HCT116 (cell line): Measurements from ENCODE around the gene TNFSF9. TPM values are rescaled to one million over a fixed set of nuclear protein-coding genes. Genes with fewer than 3 reads are reported as not detected.

ENCODE experiments used
- ATAC-seq: fragments of 200-7000 bp; cut with Tn5 transposase; 2 replicates; pipeline ENCODE4 v1.9.1; 2020; ENCODE audit warnings: mild to moderate bottlenecking, moderate library complexity
- BruUV-seq: library from RNA; stranded (reverse); fragments of 400-500 nt; replicated peaks from 2 replicates; lab custom pipeline; 2021; lab: Mats Ljungman, UMichigan
- CTCF ChIA-PET: fragments of 300-600 bp; sonication (Branson Sonifier 250); formaldehyde crosslinking; loops from one replicate; lab custom pipeline; 2021; ENCODE audit warnings: antibody characterized with exemption; lab: Charles Lee
- POLR2A ChIA-PET: fragments of 300-600, 350-600 bp; sonication (Branson Sonifier 250); formaldehyde crosslinking; loops from one replicate; lab custom pipeline; 2021; ENCODE audit warnings: antibody characterized with exemption; lab: Charles Lee
- RAD21 ChIA-PET, 2 experiments: fragments of 300-600 bp; sonication (Branson Sonifier 250); formaldehyde crosslinking; loops; one replicate each; lab custom pipeline; 2023; ENCODE audit warnings: low total read pairs in 2 of 2; ENCODE audit not compliant: uncharacterized antibody in 2 of 2, unreplicated experiment in 2 of 2, low non-redundant PET in 1 of 2; lab: Charles Lee
- DNase-seq: peaks from one replicate; pipeline ENCODE4 v3.0.0-alpha.2; 2010; ENCODE audit warnings: low read depth, low spot score
- H2AFZ ChIP-seq: fragments of 200-600 bp; shearing (Covaris generic), sonication (generic); 2 replicates; pipeline ENCODE4 v1.6.1; 2017; ENCODE audit warnings: low read depth, mixed run types, mixed read lengths, antibody characterized with exemption, low read length; ENCODE audit not compliant: poor library complexity, severe bottlenecking
- H3K27ac ChIP-seq: 2 replicates; pipeline ENCODE4 v1.5.1; 2012; ENCODE audit warnings: low read depth, low read length
- H3K27me3 ChIP-seq: fragments of 200-600 bp; sonication (generic); 2 replicates; pipeline ENCODE4 v1.6.1; 2016; ENCODE audit warnings: mixed run types, low read length, mixed read lengths; ENCODE audit not compliant: insufficient read depth
- H3K36me3 ChIP-seq, 2 experiments: fragments of 200-500 bp in 1 of 2; fragments of 200-600 bp in 1 of 2; sonication (Bioruptor generic) in 1 of 2; sonication (generic) in 1 of 2; 2 replicates each; pipeline versions ENCODE4 v1.5.1 to v1.6.1; 2014 to 2016; ENCODE audit warnings: low read length in 2 of 2, inconsistent platforms in 1 of 2, mixed read lengths in 1 of 2, mixed run types in 1 of 2; ENCODE audit not compliant: insufficient read depth in 2 of 2, control insufficient read depth in 1 of 2
- H3K4me1 ChIP-seq, 2 experiments: fragments of 200-600 bp in 1 of 2; sonication (generic) in 1 of 2; 2 replicates each; pipeline versions ENCODE4 v1.5.1 to v1.6.1; 2012 to 2017; ENCODE audit warnings: low read length in 2 of 2, inconsistent platforms in 1 of 2, mild to moderate bottlenecking in 1 of 2, mixed read lengths in 1 of 2, mixed run types in 1 of 2, moderate library complexity in 1 of 2; ENCODE audit not compliant: insufficient read depth in 2 of 2, control insufficient read depth in 1 of 2
- H3K4me2 ChIP-seq: fragments of 200-600 bp; sonication (generic); 2 replicates; pipeline ENCODE4 v1.6.1; 2017; ENCODE audit warnings: mixed run types, low read length, mixed read lengths
- H3K4me3 ChIP-seq, 2 experiments: fragments of 200-600 bp in 1 of 2; sonication (generic) in 1 of 2; replicated peaks in 1 of 2; 2 replicates each; pipeline ENCODE4 v1.5.1; 2011 to 2016; ENCODE audit warnings: low read length in 2 of 2, control low read depth in 1 of 2, low read depth in 1 of 2, mild to moderate bottlenecking in 1 of 2, mixed read lengths in 1 of 2, mixed run types in 1 of 2
- H3K79me2 ChIP-seq: fragments of 200-600 bp; sonication (generic); 2 replicates; pipeline ENCODE4 v1.6.1; 2017; ENCODE audit warnings: mild to moderate bottlenecking, mixed run types, low read length, moderate library complexity, mixed read lengths; ENCODE audit not compliant: insufficient read depth
- H3K9ac ChIP-seq: fragments of 200-600 bp; sonication (generic); 2 replicates; pipeline ENCODE4 v1.6.1; 2016; ENCODE audit warnings: low read length, mixed read lengths
- H3K9me2 ChIP-seq: fragments of 200-600 bp; sonication (generic), shearing (Covaris generic); 2 replicates; pipeline ENCODE4 v1.6.1; 2017; ENCODE audit warnings: mixed run types, mild to moderate bottlenecking, moderate library complexity; ENCODE audit not compliant: insufficient read depth
- H3K9me3 ChIP-seq, 2 experiments: fragments of 200-500 bp in 1 of 2; fragments of 200-600 bp in 1 of 2; sonication (Bioruptor generic) in 1 of 2; sonication (generic) in 1 of 2; 2 replicates each; pipeline ENCODE4 v1.6.1; 2014 to 2017; ENCODE audit warnings: low read length in 2 of 2, mixed read lengths in 2 of 2, inconsistent platforms in 1 of 2, low read depth in 1 of 2, mild to moderate bottlenecking in 1 of 2, mixed run types in 1 of 2, moderate library complexity in 1 of 2; ENCODE audit not compliant: control insufficient read depth in 1 of 2, insufficient read depth in 1 of 2
- H4K20me1 ChIP-seq: fragments of 200-600 bp; sonication (generic), shearing (Covaris generic); 2 replicates; pipeline ENCODE4 v1.6.1; 2017; ENCODE audit warnings: mixed run types, mild to moderate bottlenecking, moderate library complexity; ENCODE audit not compliant: insufficient read depth
- CBX3 ChIP-seq: IDR thresholded peaks from 2 replicates; pipeline ENCODE4 v1.6.1; 2012; ENCODE audit warnings: low read depth
- ELF1 ChIP-seq: IDR thresholded peaks from 2 replicates; pipeline ENCODE4 v1.6.1; 2012; ENCODE audit warnings: low read depth, borderline replicate concordance
- SRF ChIP-seq: IDR thresholded peaks from 2 replicates; pipeline ENCODE4 v1.6.1; 2012; ENCODE audit warnings: low read depth
- TCF7L2 ChIP-seq: IDR thresholded peaks from 2 replicates; pipeline ENCODE4 v1.7.0; 2011; ENCODE audit warnings: borderline replicate concordance, inconsistent platforms; ENCODE audit not compliant: insufficient read depth, insufficient read length; ENCODE audit errors: extremely low read depth
- ZFX ChIP-seq: fragments of 450-650 bp; IDR thresholded peaks from 2 replicates; pipeline ENCODE4 v1.6.1; 2017
- intact Hi-C: fragments of 100-400 bp; cut with micrococcal nuclease; formaldehyde crosslinking; loops from 2 replicates; pipeline ENCODE4 v1.10.0; 2022
- total RNA-seq: library from RNA; stranded (reverse); gene quantifications from one replicate; pipeline ENCODE4 v1.2.1, GENCODE V29; 2021; ENCODE audit not compliant: unreplicated experiment
- TF ChIP-seq, protein P1 (sequence below), 3 experiments: fragments of 200-600 bp in 1 of 3; sonication (generic) in 1 of 3; IDR thresholded peaks in 2 of 3; conservative IDR thresholded peaks in 1 of 3; 2 replicates each; pipeline ENCODE4 v1.5.1; 2012 to 2017; ENCODE audit warnings: low read depth in 2 of 3, low read length in 2 of 3, antibody characterized with exemption in 1 of 3, borderline replicate concordance in 1 of 3, control low read depth in 1 of 3, mild to moderate bottlenecking in 1 of 3, mixed read lengths in 1 of 3, mixed run types in 1 of 3, moderate library complexity in 1 of 3; ENCODE audit not compliant: insufficient read depth in 1 of 3
- TF ChIP-seq, protein P2 (sequence below): IDR thresholded peaks from 2 replicates; pipeline ENCODE4 v1.6.1; 2012

TNFSF9 gene
- total RNA-seq, 1 experiment from 2014 or later = 25.1 TPM

DNA sequence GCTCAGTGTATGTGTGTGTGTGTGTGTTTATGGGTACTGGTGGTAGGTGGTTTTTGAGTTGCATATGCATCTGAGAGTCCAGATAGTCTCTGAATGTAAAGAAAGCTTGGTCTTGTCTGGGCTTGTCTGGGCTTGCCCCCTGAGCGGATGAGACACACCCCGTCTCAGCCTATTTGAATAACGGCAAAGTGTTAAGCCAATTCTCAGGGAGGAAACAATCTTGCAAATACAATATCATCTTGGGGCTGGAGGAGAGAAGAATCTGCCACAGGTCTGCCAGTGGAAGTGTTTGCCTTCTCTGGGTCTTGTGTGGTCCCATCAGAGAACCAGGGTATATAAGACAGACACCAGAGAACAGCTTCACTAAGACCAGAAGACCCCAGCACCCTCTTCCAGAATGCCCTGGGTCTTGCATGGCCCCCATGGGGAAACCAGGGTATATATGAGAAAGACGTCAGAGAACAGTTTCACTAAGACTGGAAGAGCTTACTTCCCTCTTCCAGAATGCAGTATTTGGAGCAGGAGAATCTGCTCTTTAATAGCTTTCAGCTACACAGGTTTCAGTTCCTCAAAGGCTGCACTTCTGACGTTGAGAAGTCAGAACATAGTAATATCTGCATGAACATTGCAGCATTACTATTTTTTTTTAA lies 46.8 kb downstream of the TNFSF9 start:
- Histone ChIP-seq H3K9me2 (no peaks in the 10 kb centered on the region), H3K4me3 (no peak overlapping the region), H3K9me3 (no peaks in the 10 kb centered on the region), H3K79me2 (no peaks in the 10 kb centered on the region), H3K27ac (peak overlapping the region; percentile 75), H3K27me3 (no peaks in the 10 kb centered on the region), H3K9ac (no peak overlapping the region), H3K4me1 (peaks cover 39 to 47% of the 10 kb centered on the region in 2 experiments), H2AFZ (no peak overlapping the region), H4K20me1 (no peaks in the 10 kb centered on the region), H3K4me2 (peak overlapping the region; percentile 55), H3K36me3 (no peaks in the 10 kb centered on the region)
- POLR2A ChIA-PET = interaction anchor here (0.7 kb wide), 1 partner anchor 27 kb away, joined by 4 read pairs; no protein-coding TSS in a partner anchor
- TSS peak; percentile 62 for BruUV-seq
- no peak for DNase-seq
- RAD21 ChIA-PET = no interaction called here
- TF ChIP-seq TCF7L2 = peak; percentile 34
- TF ChIP-seq CBX3 = no peak
- CTCF ChIA-PET = no interaction called here
- peak; percentile 46; the same call in 1 of the 2 replicates for ATAC-seq
- intact Hi-C loops = no loop called here

DNA sequence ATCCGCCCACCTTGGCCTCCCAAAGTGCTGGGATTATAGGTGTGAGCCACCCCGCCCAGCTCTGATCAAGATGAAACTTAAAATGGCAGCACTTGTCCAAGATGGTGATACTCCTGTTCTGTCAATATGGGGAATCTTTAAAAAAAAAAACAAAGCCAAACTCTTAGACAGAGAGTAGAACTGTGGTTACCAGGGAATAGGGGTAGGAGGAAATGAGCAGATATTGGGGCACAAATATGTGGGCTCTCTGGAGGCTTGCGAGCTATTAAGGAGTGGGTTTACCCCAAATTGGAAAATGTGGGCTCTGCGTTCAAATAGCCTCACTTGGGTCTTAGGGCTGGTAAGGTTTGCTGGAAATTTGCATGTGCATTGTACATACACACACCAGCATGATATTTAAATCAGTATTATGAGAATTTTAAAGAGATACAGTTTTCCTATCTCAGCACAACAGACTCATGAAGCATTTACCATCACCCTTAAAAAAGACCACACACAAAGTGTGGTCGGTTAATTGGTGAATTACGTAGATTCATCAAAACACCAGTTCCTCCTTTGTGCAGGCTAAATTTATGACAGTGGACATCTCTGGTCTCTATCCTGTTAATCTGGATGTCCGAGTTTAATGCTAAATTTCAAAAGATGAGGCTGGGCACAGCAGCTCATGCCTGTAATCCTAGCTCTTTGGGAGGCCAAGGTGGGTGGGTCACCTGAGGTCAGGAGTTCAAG lies 48.8 kb downstream of the TNFSF9 start:
- no peak overlapping the region for H3K4me3 ChIP-seq
- H3K27ac ChIP-seq = no peak overlapping the region
- RAD21 ChIA-PET = no interaction called here
- TF ChIP-seq SRF (no peak), CBX3 (no peak), ELF1 (no peak), ZFX (no peak)
- TF ChIP-seq, protein P1, sequence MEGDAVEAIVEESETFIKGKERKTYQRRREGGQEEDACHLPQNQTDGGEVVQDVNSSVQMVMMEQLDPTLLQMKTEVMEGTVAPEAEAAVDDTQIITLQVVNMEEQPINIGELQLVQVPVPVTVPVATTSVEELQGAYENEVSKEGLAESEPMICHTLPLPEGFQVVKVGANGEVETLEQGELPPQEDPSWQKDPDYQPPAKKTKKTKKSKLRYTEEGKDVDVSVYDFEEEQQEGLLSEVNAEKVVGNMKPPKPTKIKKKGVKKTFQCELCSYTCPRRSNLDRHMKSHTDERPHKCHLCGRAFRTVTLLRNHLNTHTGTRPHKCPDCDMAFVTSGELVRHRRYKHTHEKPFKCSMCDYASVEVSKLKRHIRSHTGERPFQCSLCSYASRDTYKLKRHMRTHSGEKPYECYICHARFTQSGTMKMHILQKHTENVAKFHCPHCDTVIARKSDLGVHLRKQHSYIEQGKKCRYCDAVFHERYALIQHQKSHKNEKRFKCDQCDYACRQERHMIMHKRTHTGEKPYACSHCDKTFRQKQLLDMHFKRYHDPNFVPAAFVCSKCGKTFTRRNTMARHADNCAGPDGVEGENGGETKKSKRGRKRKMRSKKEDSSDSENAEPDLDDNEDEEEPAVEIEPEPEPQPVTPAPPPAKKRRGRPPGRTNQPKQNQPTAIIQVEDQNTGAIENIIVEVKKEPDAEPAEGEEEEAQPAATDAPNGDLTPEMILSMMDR (IDR thresholded peaks at IDR 0.05 in 2 of 3, conservative IDR thresholded peaks at IDR 0.05 in 1 of 3; ENCODE audit: borderline replicate concordance in 1 of 3, insufficient read depth in 1 of 3, low read depth in 2 of 3, low read length in 2 of 3) = no peak
- TF ChIP-seq, protein P2, sequence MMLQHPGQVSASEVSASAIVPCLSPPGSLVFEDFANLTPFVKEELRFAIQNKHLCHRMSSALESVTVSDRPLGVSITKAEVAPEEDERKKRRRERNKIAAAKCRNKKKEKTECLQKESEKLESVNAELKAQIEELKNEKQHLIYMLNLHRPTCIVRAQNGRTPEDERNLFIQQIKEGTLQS = no peak
- TF ChIP-seq, all 23 proteins: peak for 0
- H3K4me2 ChIP-seq = peak overlapping the region; percentile 70
- no peaks in the 10 kb centered on the region for H4K20me1 ChIP-seq
- no peaks in the 10 kb centered on the region for H3K79me2 ChIP-seq
- ATAC-seq (no peak), DNase-seq (no peak)
- H3K9ac ChIP-seq = no peak overlapping the region
- POLR2A ChIA-PET = no interaction called here
- H3K36me3 ChIP-seq = no peaks in the 10 kb centered on the region
- no TSS peak for BruUV-seq
- H3K9me2 ChIP-seq = no peaks in the 10 kb centered on the region
- intact Hi-C loops = no loop called here
- H3K4me1 ChIP-seq = peaks cover 39 to 47% of the 10 kb centered on the region in 2 experiments
- H2AFZ ChIP-seq = peak overlapping the region; percentile 65
- CTCF ChIA-PET = interaction anchor here (0.7 to 1.0 kb wide), 2 partner anchors 28 to 54 kb away, joined by 3 read pairs; no protein-coding TSS in a partner anchor
- H3K27me3 ChIP-seq = no peaks in the 10 kb centered on the region
- no peaks in the 10 kb centered on the region for H3K9me3 ChIP-seq
